ENCODE measurements around the gene GPR35. TPM values are rescaled to one million over a fixed set of nuclear protein-coding genes. Genes with fewer than 3 reads are reported as not detected.

GPR35 gene
- total and polyA plus RNA-seq, 2 of the 13 experiments (the other 11 are each of a cell fraction or from before 2014, with no cell fraction given): 27.1 to 44.2 TPM

- TF ChIP-seq, protein P1, sequence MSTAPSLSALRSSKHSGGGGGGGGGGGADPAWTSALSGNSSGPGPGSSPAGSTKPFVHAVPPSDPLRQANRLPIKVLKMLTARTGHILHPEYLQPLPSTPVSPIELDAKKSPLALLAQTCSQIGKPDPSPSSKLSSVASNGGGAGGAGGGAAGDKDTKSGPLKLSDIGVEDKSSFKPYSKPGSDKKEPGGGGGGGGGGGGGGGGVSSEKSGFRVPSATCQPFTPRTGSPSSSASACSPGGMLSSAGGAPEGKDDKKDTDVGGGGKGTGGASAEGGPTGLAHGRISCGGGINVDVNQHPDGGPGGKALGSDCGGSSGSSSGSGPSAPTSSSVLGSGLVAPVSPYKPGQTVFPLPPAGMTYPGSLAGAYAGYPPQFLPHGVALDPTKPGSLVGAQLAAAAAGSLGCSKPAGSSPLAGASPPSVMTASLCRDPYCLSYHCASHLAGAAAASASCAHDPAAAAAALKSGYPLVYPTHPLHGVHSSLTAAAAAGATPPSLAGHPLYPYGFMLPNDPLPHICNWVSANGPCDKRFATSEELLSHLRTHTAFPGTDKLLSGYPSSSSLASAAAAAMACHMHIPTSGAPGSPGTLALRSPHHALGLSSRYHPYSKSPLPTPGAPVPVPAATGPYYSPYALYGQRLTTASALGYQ (CRISPR knock-in tag; IDR thresholded peaks at IDR 0.05): no peak
- TF ChIP-seq, protein P2, sequence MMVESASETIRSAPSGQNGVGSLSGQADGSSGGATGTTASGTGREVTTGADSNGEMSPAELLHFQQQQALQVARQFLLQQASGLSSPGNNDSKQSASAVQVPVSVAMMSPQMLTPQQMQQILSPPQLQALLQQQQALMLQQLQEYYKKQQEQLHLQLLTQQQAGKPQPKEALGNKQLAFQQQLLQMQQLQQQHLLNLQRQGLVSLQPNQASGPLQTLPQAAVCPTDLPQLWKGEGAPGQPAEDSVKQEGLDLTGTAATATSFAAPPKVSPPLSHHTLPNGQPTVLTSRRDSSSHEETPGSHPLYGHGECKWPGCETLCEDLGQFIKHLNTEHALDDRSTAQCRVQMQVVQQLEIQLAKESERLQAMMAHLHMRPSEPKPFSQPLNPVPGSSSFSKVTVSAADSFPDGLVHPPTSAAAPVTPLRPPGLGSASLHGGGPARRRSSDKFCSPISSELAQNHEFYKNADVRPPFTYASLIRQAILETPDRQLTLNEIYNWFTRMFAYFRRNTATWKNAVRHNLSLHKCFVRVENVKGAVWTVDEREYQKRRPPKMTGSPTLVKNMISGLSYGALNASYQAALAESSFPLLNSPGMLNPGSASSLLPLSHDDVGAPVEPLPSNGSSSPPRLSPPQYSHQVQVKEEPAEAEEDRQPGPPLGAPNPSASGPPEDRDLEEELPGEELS (CRISPR knock-in tag; IDR thresholded peaks at IDR 0.05): no peak
- TF ChIP-seq HDAC2 (CRISPR knock-in tag; IDR thresholded peaks at IDR 0.05) (no peak), ATF7 (IDR thresholded peaks at IDR 0.05) (no peak), ATF7 (CRISPR knock-in tag; IDR thresholded peaks at IDR 0.05) (no peak), SIX4 (CRISPR knock-in tag; IDR thresholded peaks at IDR 0.05) (no peak), ATF5 (CRISPR knock-in tag; IDR thresholded peaks at IDR 0.05; ENCODE audit: low read depth) (no peak), KDM2A (CRISPR knock-in tag; IDR thresholded peaks at IDR 0.05; ENCODE audit: borderline replicate concordance, low read depth) (peak; percentile 54; the same call in 1 of the 2 replicates), ZNF432 (CRISPR knock-in tag; IDR thresholded peaks at IDR 0.05; ENCODE audit: borderline replicate concordance) (no peak), MBNL3 (CRISPR knock-in tag; conservative IDR thresholded peaks at IDR 0.05) (no peak), YY1 (IDR thresholded peaks at IDR 0.05; ENCODE audit: insufficient read depth, insufficient replicate concordance, low read depth, low read length) (peak; percentile 47), RAD21 (CRISPR knock-in tag; IDR thresholded peaks at IDR 0.05) (peak; percentile 75)
- TF ChIP-seq, protein P3, sequence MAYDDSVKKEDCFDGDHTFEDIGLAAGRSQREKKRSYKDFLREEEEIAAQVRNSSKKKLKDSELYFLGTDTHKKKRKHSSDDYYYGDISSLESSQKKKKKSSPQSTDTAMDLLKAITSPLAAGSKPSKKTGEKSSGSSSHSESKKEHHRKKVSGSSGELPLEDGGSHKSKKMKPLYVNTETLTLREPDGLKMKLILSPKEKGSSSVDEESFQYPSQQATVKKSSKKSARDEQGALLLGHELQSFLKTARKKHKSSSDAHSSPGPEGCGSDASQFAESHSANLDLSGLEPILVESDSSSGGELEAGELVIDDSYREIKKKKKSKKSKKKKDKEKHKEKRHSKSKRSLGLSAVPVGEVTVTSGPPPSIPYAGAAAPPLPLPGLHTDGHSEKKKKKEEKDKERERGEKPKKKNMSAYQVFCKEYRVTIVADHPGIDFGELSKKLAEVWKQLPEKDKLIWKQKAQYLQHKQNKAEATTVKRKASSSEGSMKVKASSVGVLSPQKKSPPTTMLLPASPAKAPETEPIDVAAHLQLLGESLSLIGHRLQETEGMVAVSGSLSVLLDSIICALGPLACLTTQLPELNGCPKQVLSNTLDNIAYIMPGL (CRISPR knock-in tag; IDR thresholded peaks at IDR 0.05; ENCODE audit: borderline replicate concordance in 1 of 2, low read depth in 1 of 2): 0 out of 4 replicates have a peak, but pooled peaks of 1 of the 2 experiments have one; percentile 51
- TF ChIP-seq, protein P4, sequence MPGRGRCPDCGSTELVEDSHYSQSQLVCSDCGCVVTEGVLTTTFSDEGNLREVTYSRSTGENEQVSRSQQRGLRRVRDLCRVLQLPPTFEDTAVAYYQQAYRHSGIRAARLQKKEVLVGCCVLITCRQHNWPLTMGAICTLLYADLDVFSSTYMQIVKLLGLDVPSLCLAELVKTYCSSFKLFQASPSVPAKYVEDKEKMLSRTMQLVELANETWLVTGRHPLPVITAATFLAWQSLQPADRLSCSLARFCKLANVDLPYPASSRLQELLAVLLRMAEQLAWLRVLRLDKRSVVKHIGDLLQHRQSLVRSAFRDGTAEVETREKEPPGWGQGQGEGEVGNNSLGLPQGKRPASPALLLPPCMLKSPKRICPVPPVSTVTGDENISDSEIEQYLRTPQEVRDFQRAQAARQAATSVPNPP (CRISPR knock-in tag; IDR thresholded peaks at IDR 0.05): no peak
- TF ChIP-seq, protein P5, sequence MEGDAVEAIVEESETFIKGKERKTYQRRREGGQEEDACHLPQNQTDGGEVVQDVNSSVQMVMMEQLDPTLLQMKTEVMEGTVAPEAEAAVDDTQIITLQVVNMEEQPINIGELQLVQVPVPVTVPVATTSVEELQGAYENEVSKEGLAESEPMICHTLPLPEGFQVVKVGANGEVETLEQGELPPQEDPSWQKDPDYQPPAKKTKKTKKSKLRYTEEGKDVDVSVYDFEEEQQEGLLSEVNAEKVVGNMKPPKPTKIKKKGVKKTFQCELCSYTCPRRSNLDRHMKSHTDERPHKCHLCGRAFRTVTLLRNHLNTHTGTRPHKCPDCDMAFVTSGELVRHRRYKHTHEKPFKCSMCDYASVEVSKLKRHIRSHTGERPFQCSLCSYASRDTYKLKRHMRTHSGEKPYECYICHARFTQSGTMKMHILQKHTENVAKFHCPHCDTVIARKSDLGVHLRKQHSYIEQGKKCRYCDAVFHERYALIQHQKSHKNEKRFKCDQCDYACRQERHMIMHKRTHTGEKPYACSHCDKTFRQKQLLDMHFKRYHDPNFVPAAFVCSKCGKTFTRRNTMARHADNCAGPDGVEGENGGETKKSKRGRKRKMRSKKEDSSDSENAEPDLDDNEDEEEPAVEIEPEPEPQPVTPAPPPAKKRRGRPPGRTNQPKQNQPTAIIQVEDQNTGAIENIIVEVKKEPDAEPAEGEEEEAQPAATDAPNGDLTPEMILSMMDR (CRISPR knock-in tag; IDR thresholded peaks at IDR 0.05): peak; percentile 90
Observed at GRCh38 chr2:240640939-240641338, 15.7 kb downstream of the GPR35 start (continued).
